DOHH2 (cell line): ENCODE results near the gene SLC46A2.
A peak's percentile ranks its signal among the peaks of the same experiment; 100 is the strongest.

ENCODE experiments used
- EZH2phosphoT487 ChIP-seq: fragments of 200-600 bp; sonication (generic); IDR thresholded peaks from 2 replicates; pipeline ENCODE4 v1.6.1; 2017; ENCODE audit warnings: borderline replicate concordance, mild to moderate bottlenecking, antibody characterized with exemption, low read length, moderate library complexity, mixed read lengths
- TF ChIP-seq, protein P1 (sequence below): fragments of 200-600 bp; sonication (generic); IDR thresholded peaks from one replicate; pipeline ENCODE4 v1.5.1; 2014; ENCODE audit warnings: antibody characterized with exemption, mild to moderate bottlenecking, low read depth, low read length; ENCODE audit not compliant: poor library complexity, severe bottlenecking

DNA sequence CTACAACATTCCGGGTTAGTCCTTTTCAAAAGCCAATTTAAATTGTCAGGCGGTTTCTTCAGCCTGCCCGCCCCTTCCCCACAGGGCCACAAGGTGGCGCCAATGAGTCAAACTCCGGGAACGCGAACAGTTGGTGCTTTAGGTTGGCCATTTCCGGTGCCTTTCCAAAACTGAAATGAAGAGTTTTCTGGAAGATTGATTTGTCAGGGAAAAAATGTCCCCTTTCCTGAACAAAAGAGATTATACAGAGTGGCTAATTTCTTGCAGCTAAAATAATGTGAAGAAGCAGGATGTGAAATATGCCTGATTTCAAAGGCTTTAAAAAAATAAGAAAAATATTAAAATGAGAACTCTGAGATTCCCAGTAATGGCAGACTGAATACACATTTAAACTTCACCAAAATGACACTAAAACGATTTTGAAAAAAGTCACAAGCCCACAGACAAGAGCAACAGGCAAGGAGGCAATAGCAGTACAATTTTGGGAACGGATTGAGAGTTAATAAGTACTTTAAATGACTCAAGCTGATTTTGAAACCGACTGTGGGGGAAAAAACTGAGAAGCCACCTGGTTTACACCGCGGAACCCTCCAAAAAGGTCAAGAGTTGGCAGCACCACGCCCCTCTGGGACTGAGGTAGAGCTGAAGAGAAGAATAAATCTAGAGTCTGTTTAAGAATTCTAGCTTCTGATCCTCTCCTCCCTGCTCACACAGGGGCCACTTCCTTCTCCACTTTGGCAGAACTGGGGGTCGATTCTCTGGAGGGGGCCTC lies 45.7 kb downstream of the SLC46A2 start:
- TF ChIP-seq, protein P1, sequence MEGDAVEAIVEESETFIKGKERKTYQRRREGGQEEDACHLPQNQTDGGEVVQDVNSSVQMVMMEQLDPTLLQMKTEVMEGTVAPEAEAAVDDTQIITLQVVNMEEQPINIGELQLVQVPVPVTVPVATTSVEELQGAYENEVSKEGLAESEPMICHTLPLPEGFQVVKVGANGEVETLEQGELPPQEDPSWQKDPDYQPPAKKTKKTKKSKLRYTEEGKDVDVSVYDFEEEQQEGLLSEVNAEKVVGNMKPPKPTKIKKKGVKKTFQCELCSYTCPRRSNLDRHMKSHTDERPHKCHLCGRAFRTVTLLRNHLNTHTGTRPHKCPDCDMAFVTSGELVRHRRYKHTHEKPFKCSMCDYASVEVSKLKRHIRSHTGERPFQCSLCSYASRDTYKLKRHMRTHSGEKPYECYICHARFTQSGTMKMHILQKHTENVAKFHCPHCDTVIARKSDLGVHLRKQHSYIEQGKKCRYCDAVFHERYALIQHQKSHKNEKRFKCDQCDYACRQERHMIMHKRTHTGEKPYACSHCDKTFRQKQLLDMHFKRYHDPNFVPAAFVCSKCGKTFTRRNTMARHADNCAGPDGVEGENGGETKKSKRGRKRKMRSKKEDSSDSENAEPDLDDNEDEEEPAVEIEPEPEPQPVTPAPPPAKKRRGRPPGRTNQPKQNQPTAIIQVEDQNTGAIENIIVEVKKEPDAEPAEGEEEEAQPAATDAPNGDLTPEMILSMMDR, result peak; percentile 98
- TF ChIP-seq EZH2phosphoT487, result no peak
